Central memory CD8-positive, alpha-beta T cell (primary cell): ENCODE results near the gene EPN2.
"Not testable (repeated sequence)": the region's sequence is repeated elsewhere in the genome, so short reads cannot be mapped to it uniquely, and the experiment has no call there.

Experiments
- ATAC-seq: fragments of 150-1000 bp; cut with Tn5 transposase; replicated peaks from 2 replicates; pipeline ENCODE4 v1.10.0; 2022; ENCODE audit warnings: mild to moderate bottlenecking, moderate FRiP score, moderate number of reproducible peaks; ENCODE audit not compliant: poor library complexity, severe bottlenecking; ENCODE audit errors: extremely low read depth
- DNase-seq, 2 donors: peaks; one replicate each; pipeline ENCODE4 v3.0.0; 2021; ENCODE audit warnings: low spot score in 2 of 2
- H3K27ac Mint-ChIP-seq: one replicate; pipeline ENCODE4 v1.8.0; 2022; ENCODE audit warnings: low read depth, mild to moderate bottlenecking, moderate library complexity, mixed read lengths
- H3K27me3 Mint-ChIP-seq: one replicate; pipeline ENCODE4 v1.8.0; 2022; ENCODE audit warnings: mixed read lengths
- H3K36me3 Mint-ChIP-seq: one replicate; pipeline ENCODE4 v1.8.0; 2022; ENCODE audit warnings: mild to moderate bottlenecking, moderate library complexity, mixed read lengths; ENCODE audit not compliant: insufficient read depth
- H3K4me1 Mint-ChIP-seq: one replicate; pipeline ENCODE4 v1.8.0; 2022; ENCODE audit warnings: mixed read lengths
- H3K4me3 Mint-ChIP-seq: one replicate; pipeline ENCODE4 v1.8.0; 2022; ENCODE audit warnings: mild to moderate bottlenecking, moderate library complexity, mixed read lengths
- H3K9me3 Mint-ChIP-seq: one replicate; pipeline ENCODE4 v1.8.0; 2022; ENCODE audit warnings: mixed read lengths

Gene EPN2

DNA sequence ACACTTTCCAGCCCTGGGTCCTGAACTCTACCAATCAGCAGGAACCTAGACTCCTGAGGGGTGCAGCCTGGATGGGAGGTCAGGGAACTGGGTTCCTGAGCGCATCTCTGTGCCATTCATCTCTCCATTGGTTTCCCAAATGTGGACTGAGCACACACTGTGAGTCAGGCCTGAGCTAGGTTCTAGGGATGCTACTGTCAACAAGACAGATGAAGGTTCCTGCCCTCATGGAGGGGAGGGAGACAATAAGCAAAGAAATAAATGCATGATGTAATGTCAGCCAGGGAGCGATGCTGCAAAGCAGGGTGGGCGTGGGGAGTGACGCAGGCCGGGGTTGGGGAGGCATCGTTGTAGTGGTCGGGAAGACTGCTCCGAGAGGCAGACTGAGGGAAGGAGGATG, 17.0 kb upstream of the EPN2 start:
- not testable (repeated sequence) for H3K9me3 Mint-ChIP-seq, ATAC-seq, DNase-seq, H3K4me1 Mint-ChIP-seq, H3K36me3 Mint-ChIP-seq, H3K4me3 Mint-ChIP-seq, H3K27ac Mint-ChIP-seq, H3K27me3 Mint-ChIP-seq

DNA sequence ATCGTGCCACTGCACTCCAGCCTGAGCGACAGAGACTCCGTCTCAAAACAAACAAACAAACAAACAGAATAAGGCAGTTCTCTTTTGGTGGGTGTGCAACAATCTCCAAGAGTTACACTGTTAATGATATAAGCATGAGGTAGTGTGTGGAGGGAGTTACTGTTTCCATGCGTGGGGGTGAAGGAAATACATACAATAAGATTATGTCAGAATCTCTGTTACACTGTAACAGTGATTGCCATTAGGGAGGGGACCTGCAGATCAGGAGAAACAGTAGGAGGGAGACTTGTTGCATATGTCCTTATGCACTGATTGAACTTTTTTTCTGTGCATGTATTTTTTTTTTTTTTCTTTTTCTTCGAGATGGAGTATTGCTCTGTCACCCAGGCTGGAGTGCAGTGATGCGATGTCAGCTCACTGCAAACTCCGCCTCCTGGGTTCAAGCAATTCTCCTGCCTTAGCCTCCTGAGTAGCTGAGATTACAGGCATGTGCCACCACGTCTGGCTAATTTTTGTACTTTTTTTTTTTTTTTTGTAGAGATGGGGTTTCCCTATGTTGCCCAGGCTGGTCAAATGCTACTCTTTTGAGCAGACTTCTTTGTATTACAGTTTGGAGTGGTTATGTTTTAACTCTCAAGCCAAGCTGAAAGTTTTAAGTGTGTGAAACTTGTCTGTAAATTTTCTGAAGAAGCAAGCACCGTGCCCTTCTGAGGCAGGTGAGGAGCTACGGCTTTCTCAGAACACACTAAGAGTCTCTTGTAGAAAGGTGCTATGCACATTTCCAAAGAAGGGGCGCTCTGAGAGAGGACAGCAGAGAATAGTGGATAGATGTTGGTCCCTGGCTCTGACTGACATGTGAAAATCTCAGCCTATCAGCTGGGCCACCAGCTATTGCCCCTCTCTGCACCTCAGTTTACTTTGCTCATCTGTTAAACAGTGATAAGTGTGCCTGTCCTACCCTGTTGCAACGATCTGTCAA, 10.3 kb upstream of the EPN2 start:
- H3K27me3 Mint-ChIP-seq, H3K36me3 Mint-ChIP-seq, H3K4me1 Mint-ChIP-seq, DNase-seq, H3K9me3 Mint-ChIP-seq, H3K4me3 Mint-ChIP-seq, H3K27ac Mint-ChIP-seq: not testable (repeated sequence)
- ATAC-seq, result peak; percentile 36

DNA sequence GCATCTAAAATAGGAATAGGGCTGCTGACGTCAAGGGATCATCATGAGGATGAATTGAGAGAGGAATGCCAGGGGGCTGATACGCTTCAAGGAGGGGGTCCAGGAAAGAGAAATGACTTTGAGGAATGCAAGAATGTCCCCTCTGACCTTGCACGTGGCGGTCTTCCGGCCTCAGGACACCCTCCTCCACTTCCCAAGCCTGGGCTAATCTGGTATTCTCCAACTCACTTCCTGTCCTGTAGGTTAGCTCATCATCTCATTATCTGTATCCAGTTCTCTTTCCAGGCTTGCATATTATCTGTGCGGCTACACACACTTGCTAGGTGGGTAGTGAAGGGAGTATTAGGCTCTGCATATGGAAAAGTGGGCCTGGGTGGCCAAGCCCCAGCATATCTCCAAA, 2.5 kb upstream of the EPN2 start:
- H3K4me1 Mint-ChIP-seq, H3K36me3 Mint-ChIP-seq, H3K27me3 Mint-ChIP-seq, H3K27ac Mint-ChIP-seq, H3K9me3 Mint-ChIP-seq, ATAC-seq, H3K4me3 Mint-ChIP-seq, DNase-seq: not testable (repeated sequence)

DNA sequence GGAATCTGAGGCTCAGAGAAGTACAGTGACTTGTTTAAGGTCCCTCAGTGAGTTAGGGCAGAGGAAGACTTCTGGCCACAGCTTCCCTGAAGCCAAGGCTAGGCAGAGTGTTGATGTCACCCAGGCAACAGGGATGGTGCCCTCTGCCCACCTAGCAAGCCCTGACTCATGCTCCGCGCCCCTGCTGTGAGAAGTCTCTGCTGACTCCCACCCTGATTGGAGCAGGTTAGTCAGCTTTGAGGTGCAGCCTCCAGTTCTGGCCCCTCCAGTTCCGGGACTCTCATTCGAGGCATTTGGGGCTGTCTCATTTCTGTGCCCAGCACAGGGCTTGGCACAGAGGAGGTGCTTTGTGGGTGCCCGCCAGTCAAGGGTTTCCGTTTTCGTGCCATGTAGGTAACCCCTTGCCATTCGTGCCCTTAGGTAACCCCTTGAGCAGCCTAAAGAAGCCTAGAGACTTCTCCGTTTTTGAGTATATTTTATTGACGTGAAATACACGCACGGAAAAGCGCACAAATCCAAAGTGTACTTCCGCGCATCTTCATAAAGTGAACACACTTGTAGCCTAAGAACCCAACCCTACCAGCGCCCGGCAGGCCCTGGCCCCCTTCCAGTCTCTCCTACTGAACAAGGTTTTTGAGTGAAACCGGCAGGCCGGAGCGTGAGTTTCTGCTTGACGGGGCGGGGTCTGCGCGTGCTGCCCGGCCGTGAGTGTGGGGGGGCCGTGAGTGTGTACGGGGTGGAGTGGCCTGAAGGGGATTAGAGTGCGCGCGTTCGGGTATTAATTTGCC, 621 bp upstream of the EPN2 start:
- H3K27me3 Mint-ChIP-seq, H3K27ac Mint-ChIP-seq, H3K4me3 Mint-ChIP-seq, H3K36me3 Mint-ChIP-seq, DNase-seq, H3K9me3 Mint-ChIP-seq, H3K4me1 Mint-ChIP-seq: not testable (repeated sequence)
- peak; percentile 89 for ATAC-seq

DNA sequence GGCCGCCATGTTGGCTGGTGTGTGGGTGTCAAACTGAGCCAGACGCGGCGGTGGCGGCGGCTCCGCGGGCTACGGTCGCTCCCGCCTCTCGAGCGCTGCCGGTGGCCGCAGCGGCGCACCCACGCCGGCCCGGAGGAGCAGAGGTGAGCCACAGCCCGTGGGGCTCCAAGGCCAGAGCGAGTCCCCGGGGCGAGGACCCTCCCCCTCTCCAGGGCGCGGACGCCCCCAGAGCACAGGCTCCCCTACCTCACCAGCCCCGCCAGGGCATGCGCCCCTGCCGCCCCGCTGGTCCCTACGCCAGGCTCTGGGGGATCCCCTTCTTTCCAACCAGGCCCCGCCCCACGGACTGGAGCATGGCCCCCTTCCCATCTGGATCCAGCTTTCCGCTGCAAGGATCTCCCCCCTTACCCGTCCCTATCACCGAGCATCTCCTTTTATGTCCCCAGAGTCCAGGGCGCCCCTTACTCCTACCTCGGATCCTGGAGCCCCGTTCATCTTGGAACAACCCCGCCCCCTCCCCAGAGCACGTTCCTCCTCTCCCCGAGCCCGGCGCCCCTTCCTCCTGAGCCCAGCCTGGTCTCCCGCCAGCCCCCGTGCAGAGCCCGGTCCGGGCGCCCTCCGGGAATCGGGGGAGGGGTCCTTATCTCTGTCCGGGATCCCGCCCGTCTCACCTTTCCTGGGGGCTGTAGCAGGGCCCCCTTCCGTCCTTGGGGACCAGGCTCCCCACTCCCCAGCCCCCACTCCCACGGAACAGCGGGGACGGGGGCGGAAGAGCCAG, 412 bp downstream of the EPN2 start:
- peaks cover 5% of the 10 kb centered on the region for H3K4me1 Mint-ChIP-seq
- H3K27me3 Mint-ChIP-seq, result no peaks in the 10 kb centered on the region
- peak overlapping the region; percentile 67 for H3K27ac Mint-ChIP-seq
- DNase-seq (peak; percentile 28 to 30), ATAC-seq (peak; percentile 49)
- H3K9me3 Mint-ChIP-seq, result no peaks in the 10 kb centered on the region
- peak overlapping the region; percentile 82 for H3K4me3 Mint-ChIP-seq
- peaks cover 2% of the 10 kb centered on the region for H3K36me3 Mint-ChIP-seq

DNA sequence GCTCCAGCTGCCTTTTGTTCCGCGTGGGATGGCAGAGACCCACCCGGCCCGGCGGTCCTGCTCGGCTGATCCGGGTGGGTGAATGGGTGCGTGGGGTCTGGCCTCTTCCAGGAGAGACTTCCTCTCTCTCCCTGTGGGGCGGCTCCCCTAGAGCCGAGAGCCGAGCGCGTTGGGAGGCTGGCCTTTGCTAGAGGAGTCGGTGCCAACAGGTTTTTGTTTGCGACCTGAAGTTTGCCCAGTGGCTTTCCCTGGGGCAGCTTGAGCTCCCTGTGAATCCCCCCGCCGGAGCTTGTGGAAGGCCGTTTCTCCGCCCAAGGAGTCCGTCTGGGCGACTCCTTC, 970 bp downstream of the EPN2 start:
- peaks cover 2% of the 10 kb centered on the region for H3K36me3 Mint-ChIP-seq
- peak overlapping the region; percentile 67 for H3K27ac Mint-ChIP-seq
- H3K4me3 Mint-ChIP-seq, result peak overlapping the region; percentile 82
- no peak for ATAC-seq
- no peak for DNase-seq
- no peaks in the 10 kb centered on the region for H3K9me3 Mint-ChIP-seq
- H3K4me1 Mint-ChIP-seq, result peaks cover 5% of the 10 kb centered on the region
- H3K27me3 Mint-ChIP-seq, result no peaks in the 10 kb centered on the region

DNA sequence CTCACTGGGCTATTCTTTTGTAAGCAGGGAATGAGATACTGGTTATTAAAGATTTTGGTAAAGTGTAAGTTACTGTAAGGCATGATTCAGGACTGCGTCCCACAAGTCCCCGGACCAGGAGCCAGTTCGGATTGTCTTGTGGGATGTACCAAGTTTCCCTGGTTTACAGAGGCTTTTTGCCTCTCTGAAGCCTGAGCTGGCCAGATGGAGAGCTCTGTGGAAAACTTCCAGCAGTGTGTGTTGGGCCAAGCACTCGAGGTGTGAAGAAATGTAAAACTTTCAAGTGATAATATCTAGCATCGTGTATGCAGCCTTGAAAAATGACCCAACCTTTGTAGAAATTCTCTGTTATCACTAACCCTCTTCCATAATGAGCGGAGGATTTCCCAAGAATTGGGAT, 2.4 kb downstream of the EPN2 start:
- Mint-ChIP-seq H3K27me3 (no peaks in the 10 kb centered on the region), H3K36me3 (peaks cover 2% of the 10 kb centered on the region), H3K4me1 (peaks cover 5% of the 10 kb centered on the region), H3K27ac (no peak overlapping the region), H3K9me3 (no peaks in the 10 kb centered on the region), H3K4me3 (peak overlapping the region; percentile 18)
- DNase-seq (no peak), ATAC-seq (no peak)

DNA sequence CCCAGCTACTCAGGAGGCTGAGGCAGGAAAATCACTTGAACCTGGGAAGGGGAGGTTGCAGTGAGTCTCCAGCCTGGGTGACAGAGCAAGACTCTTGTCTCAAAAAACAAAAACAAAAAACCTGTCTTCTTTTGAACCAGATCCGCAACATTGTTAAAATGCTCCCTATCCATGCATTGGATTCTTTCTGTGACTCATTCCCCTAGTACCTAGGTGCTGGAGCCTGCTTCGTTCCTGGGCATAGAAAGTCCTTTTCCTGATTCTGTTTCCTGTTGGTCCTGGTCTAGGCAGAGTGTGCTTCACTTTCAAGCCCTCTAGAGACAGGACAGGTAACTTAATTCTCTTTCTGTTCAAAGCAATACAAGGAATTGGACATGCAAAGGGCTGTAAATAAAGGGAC, 5.2 kb downstream of the EPN2 start:
- H3K9me3 Mint-ChIP-seq, result no peaks in the 10 kb centered on the region
- no peak overlapping the region for H3K4me3 Mint-ChIP-seq
- H3K4me1 Mint-ChIP-seq, result peaks cover 9% of the 10 kb centered on the region
- ATAC-seq (no peak), DNase-seq (no peak)
- peaks cover 5% of the 10 kb centered on the region for H3K36me3 Mint-ChIP-seq
- H3K27me3 Mint-ChIP-seq, result peaks cover 7% of the 10 kb centered on the region
- H3K27ac Mint-ChIP-seq, result no peak overlapping the region

DNA sequence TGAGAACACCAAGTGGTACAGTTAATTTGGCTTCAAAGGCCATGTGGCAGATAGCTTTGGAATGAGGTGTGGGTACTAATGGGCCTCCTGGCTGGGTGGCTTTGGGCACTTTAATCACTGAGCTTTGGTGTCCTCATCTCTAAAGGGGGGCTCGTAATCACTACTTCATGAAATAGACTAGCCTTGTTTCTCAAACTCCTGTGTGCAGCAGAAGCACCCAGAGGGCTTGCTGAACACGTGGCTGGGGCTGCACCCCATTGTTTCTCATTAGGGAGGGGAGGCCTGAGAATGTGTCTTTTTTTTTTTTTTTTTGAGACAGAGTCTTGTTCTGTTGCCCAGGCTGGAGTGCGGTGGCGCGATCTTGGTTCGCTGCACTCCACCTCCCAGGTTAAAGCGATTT, 5.8 kb downstream of the EPN2 start:
- H3K36me3 Mint-ChIP-seq, result peaks cover 3% of the 10 kb centered on the region
- ATAC-seq (no peak), DNase-seq (no peak)
- H3K4me1 Mint-ChIP-seq, result peaks cover 14% of the 10 kb centered on the region
- no peaks in the 10 kb centered on the region for H3K9me3 Mint-ChIP-seq
- H3K27me3 Mint-ChIP-seq, result peaks cover 10% of the 10 kb centered on the region
- H3K4me3 Mint-ChIP-seq, result no peak overlapping the region
- no peak overlapping the region for H3K27ac Mint-ChIP-seq

DNA sequence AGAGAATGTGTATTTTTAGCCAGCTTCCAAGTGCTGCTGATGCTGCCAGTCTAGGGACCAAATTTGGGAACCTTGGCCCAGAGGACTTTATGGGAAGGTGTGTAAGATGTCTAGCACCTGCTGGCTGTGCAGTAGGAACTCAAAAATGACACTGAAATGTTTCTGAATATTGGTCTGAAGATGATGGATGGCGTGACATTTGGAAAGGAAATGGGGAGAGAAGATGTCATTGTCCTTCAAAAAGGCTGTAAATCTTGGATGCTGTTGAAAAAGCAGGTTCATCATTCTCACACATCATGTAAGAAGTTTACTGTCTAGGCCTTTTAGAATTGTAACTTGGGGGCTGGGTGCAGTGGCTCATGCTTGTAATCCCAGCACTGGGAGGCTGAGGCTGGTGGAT, 6.7 kb downstream of the EPN2 start:
- H3K4me1 Mint-ChIP-seq, result peaks cover 16% of the 10 kb centered on the region
- no peak for ATAC-seq
- H3K27me3 Mint-ChIP-seq, result peaks cover 10% of the 10 kb centered on the region

DNA sequence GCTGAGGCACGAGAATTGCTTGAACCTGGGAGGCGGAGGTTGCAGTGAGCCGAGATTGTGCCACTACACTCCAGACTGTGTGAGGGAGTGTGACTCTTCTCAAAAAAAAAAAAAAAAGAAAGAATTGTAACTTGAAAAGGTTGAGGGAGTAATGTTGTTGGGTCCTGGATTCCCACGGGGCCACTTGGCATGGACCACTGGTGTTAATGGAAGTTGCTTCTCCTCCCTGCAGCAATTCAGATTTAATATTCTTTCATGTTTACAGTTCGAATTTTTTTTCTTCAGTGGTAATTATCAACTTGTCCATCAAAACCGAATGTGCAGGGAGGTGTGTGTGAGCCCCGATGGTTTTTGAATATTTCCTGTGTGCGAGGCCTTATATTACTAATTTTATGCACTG, 7.2 kb downstream of the EPN2 start:
- ATAC-seq (no peak), DNase-seq (no peak)
- Mint-ChIP-seq H3K36me3 (peaks cover 3% of the 10 kb centered on the region), H3K27ac (no peak overlapping the region), H3K9me3 (no peaks in the 10 kb centered on the region), H3K27me3 (peaks cover 10% of the 10 kb centered on the region), H3K4me3 (no peak overlapping the region), H3K4me1 (peaks cover 17% of the 10 kb centered on the region)

More for the DNA sequence above, 6.7 kb downstream of the EPN2 start:
- no peak overlapping the region for H3K4me3 Mint-ChIP-seq
- H3K36me3 Mint-ChIP-seq, result peaks cover 3% of the 10 kb centered on the region
- no peak overlapping the region for H3K27ac Mint-ChIP-seq
- H3K9me3 Mint-ChIP-seq, result no peaks in the 10 kb centered on the region
- no peak for DNase-seq

DNA sequence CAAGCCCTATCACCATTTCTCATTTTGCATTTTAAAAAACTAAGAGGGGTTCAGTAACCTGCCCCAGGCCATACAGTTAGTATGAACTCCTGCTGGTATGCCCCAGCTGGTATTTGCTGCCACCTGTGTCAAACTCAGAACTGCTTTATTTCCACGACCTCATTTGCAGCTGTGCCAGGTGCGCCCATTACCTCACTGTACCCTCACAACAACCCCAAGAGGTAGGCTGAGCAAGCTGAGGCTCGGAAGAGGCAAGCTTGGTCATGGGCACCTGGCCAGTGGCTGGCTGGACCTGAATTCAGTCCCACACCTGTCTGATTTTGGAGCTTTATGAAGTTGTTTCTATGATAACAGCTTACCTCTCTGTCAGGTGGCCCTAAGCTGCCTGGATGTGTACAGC, 7.6 kb downstream of the EPN2 start:
- Mint-ChIP-seq H3K27ac (no peak overlapping the region), H3K9me3 (no peaks in the 10 kb centered on the region), H3K4me1 (peaks cover 17% of the 10 kb centered on the region), H3K4me3 (no peak overlapping the region), H3K36me3 (peaks cover 3% of the 10 kb centered on the region), H3K27me3 (peaks cover 10% of the 10 kb centered on the region)
- ATAC-seq (no peak), DNase-seq (no peak)
